Activated T-helper 9 cell treated with anti-CD3 and anti-CD28 coated beads, Interleukin-2, amount 50 U/mL, for 16 hours (primary cell): ENCODE results near the gene PHF2.

Source experiments
- DNase-seq: peaks from one replicate; pipeline ENCODE4 v3.0.0-alpha.2; 2020; ENCODE audit warnings: low read depth

The PHF2 gene

GRCh38 chr9:93587284-93587650, 10.9 kb downstream of the PHF2 start:
- no peak for DNase-seq

GRCh38 chr9:93587651-93588347, 11.4 kb downstream of the PHF2 start:
- DNase-seq = no peak

DNA sequence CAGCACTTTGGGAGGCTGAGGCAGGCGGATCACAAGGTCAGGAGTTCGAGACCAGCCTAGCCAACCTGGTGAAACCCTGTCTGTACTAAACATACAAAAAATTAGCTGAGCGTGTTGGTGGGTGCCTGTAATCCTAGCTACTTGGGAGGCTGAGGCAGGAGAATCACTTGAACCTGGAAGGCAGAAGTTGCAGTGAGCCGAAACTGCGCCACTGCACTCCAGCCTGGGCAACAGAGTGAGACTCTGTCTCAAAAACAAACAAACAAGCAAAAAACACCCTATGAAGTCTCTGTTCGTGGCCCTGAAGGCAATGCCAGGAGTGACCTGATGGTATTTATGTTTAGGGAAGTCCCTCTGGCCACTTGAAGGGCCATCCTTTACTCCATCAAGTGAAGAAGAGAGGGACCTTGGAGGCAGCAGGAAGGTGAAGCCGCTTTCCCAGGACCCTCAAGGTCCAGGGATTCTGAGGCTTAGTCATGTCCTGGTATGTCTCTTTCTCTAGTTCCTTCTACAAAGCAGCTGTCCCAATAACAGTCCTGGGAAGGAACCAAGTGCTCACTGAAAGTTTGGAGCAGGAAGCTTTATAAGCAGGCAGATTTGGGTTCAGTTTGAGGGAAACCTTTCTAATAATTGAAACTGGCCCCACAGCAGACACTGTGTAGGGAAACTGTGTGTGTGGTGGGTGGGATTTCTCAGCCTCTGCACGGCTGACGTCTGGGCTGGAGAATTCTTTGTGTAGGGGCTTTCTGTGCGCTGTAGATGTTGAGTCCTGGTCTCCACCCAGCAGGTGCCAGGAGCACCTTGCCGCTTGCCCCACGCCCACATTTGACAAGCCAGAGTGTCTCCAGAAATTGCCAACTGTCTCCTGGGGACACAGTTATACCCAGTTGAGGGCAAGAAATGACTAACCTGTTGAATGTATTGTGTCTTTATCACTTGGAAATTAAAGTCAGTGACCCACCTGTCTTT, 12.5 kb downstream of the PHF2 start:
- no peak for DNase-seq

DNA sequence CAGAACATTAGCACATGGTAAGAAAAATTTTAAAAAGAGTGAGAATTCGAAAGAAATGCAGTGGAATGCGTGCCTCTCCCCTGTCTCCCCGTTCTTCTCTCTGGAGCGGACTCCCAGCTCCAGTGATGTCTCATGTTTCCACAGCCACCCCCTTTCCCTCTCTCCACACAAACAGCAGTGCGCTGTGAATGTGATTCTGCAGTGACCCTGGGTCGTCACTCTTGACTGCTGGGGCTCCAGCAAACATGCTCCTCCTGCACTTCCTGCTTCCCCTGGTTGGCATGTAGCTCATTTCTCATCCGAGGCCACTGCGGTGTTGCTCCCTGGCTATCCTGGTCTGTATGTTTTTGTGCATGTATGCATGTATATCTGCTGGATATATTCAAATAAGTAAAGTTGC, 13.3 kb downstream of the PHF2 start:
- no peak for DNase-seq

DNA sequence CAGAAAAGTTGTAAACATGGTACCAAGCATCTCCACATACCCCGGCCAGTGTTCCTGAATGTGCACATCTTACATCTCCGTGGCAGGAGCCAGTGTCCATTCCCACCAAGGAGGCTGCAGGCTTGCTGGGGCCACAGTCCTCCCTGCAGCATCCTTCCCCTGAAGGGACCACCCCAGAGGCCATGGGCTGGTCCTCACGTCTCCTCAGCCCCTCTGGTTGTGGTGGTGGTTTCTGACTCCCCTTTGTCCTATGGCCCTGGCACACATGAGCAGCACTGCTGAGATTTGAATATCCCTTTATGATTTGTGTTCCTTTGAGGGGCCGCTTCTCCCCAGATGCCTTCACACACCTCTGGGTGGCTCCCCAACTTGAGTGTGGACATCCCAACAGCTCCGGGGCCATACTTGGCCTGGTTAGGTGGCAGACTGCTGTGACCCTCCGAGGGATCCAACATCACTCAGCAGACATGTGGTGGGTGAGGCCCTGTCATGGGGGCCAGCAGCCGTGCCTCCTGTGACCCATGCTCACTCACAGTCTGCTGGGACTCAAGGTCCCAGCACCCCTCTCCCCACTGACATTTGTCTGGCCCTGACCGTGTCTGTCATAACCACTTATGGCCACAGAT, 14.3 kb downstream of the PHF2 start:
- DNase-seq = no peak

DNA sequence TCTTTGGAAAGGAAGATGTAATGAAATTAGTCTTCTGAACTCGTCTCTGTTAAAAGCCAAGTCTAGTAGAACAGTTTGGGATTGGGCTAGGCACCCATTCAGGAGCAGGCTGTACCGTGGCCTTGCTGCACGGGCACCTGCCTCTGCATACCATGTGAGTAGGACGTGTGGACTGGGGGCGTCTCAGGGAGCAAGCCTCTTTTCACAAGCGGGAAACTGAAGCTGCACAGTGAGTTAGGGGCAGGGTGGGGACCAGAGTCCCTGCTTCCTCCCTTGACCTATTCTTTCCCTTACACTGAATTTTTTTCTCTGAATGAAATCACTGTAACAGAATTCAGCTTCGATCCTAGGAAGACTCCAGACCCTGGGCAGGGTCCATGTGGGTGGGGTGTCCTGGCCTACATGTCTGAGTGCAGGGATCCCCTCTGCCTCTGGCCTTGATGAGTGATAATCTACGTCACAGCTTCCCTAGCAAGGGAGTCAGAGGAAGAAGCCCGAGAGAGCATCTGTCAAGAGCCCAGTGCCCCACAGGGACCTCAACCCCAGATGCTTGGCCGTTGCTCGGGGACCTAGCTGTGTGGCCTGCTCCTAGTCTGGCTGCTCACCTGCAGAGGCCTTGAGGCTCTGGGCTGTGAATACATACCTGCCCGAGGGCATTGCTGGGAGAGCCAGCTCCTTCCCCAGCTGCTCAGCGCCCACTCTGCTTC, 15.1 kb downstream of the PHF2 start:
- DNase-seq = no peak

DNA sequence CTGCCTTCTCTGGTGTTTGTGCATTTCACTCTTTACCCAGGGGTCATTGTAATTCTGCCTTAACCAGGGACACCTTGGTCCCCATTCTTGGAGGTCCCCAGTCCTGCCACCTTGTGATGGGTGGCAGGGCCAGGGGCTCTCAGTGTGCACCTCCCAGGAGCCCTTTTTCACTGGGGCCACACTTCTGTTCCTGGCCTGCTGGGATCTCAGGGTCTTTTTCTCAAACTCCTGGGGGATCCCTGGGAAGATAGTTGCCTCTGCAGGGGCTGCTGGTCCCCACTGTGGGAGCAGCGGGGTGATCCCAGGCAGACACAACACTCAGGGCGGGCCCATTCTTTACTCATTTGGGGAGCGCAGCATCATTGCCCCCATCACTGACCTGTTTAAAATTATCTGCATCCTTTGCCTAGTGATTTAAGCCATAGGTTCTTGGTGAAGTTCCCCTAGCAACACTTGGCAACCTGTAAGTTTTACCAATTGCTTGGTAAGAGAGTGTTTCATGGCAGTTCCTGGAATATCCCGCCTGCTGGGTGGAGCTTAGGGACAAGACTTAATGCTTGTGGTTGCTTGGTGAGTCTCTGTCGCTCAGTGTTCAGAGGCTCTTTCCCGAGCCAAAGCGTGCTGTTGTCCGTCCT, 15.7 kb downstream of the PHF2 start:
- DNase-seq = no peak

GRCh38 chr9:93592643-93593021, 16.2 kb downstream of the PHF2 start:
- DNase-seq = no peak

- DNase-seq = no peak
These were observed 16.8 kb downstream of the PHF2 start for GRCh38 chr9:93593144-93593658.

GRCh38 chr9:93594041-93594756, 17.8 kb downstream of the PHF2 start:
- DNase-seq = no peak

DNA sequence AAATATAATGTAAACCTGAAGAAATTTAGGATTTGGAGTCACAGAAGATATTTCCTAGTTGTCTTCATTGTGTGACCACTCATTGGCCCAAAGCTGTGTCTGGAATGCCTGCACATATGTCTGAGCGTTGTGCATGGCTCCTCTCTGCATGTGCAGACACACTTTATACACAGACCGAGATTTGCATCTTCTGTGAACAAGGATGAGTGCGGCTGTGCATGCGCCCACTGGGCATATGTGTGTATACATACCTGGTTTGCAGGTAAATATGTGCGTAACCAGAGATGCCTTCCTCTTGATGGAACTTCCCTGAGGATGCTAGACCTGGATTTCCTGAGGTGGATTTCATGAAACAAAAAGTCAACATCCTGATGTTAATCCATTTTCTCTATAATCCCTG, 19.1 kb downstream of the PHF2 start:
- DNase-seq = no peak

DNA sequence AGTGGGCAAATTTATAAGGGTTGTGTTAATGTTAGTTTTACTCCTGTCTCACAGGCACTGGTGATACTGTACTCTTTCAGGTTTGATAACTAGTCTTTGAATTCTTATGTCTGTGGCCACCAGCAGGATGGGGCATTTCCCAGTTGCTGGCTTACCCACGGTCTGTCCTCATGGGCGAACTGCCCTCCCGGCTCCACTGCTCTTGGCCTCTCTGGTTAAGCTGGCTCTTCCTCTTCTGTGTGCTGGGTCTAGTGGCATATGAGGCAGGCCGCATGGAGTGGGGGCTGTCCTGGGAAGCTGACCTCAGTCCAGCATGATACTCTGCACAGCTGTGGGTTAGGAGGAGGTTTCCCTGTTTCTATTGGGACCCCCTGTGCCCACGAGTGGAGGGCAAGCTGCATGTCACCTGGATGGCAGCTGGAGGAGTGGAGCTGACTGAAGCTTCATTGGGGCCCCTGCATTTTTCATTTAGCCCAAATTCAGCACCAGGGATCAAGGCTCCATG, 19.5 kb downstream of the PHF2 start:
- DNase-seq = no peak

DNA sequence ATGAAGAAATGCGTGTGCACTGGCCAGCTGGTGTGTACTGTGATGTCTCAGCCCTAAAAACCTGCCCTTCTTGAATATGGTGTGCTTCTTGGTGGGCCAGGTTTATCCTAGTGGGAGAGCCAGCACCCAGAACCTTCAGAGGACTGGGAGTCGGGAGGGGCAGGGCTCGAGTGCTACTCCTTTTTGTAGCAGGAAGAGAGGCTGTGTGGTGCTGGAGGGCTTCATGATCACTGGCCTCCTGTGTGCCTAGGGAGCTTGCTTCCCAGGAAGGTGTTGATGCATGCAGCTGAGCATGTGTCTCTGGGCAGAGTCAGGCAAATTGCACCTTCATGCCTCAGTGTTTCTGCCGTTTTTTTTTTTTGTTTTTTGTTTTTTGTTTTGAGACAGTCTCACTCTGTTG, 20.0 kb downstream of the PHF2 start:
- no peak for DNase-seq

DNA sequence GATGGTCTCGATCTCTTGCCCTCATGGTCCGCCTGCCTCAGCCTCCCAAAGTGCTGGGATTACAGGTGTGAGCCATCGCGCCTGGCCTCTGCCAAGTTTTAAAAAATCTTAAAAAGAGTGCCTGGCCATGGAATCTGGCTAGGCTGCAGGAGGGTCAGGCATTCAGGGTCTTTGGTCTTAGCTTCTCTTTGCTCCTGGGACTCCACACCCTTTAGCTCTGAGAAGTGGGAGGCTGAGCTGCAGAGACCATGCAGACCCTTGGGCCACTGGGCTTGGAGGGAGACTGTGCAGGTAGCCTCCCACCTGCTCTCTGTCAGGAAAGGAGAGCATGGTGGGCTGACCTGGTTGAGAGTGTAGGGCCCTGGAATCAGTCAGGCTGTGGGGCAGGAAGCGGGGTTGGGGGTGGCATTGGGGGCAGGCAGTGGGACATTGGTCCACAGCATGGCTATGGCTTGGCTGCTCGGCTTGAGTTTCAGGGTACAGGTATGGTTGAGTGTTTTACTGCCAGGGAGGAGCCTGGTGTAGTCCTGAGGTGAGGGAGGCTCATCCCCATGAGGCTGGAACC, 20.8 kb downstream of the PHF2 start:
- DNase-seq = no peak

DNA sequence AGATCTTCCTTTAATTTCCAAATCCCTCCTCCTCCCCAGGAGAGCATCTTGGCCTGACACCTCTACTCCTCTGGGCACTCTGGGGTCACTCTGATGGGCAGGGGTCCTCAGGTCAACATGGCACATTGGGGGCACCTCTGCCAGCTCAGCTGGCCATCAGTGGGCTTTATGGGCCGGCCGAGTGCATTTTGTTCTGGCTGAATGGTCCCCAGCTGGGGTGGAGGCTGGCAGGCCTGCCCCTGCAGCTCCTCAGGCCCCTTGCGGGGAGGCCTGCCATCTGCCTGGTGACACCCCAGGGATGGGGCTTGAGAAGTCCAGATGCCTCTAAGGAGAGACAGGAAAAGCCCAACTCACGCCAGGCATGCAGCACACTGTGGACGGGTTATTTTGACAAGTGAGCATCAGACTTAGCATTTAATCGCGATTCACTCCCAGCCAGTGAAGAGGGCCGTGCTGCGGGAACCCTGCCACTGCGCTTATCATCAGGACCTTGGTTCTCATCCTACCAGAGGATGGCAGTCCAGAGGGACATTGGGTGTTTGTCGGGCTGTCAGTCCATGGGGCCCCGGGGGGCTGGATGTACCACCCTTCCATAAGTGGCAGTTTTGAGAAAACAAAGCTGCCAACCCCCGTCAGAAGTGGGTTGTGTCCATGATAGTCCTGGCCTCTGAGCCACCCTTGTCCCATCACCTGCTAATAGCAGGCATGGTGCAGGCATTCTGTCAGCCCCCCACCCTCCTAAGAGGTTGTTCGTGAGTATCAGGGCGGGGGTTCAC, 21.7 kb downstream of the PHF2 start:
- DNase-seq = no peak

DNA sequence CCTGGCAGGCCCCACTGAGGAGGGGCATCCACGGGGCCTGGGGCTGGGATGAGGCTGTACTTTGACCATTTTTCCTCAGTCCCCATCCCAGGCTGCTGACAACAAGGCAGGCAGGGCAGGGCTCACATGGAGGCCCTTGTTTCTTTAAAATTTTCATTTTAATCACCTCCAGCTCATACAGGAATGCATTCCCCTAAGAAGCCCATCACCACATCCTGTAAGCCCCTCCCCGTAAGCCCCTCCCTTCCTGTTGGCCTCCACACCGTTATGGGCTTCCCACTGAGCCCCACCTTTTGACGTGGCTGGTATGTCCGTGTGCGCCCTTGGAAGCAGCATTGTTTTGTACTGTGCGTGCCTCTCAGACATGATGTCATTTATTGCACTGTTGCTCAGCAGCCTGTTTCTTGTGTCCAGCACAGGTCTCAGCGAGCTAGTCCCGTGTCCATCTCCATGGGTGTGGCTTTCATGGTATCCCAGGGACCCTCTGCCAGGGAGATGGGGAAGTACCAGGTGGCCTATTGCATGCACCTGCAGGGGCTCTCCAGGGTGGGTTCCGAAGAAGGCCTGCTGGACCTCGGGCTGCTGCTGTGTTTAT, 22.4 kb downstream of the PHF2 start:
- DNase-seq = no peak

- no peak for DNase-seq
These were observed 23.4 kb downstream of the PHF2 start for GRCh38 chr9:93599571-93600403.

DNA sequence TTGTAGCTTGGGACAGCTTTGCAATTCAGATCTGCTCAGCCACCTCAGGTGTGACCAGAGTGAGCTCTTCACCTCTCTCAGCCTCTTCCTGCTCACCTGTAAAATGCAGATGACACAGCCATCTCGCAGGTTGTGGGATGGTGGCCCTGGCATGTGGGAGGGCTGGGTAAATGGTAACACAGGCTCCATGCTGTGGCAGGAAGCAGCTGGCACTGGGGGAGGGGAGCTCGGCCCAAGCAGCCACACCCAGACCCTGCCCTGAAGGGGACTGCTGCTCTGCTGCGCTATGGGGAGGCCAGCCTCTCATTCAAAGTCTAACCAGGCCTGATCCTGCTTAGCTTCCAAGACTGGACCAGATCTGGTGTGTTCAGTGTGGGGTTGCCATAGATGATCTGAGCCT, 24.1 kb downstream of the PHF2 start:
- DNase-seq = no peak
